ENCODE measurements around the gene CYP2R1. TPM values are rescaled to one million over a fixed set of nuclear protein-coding genes. Genes with fewer than 3 reads are reported as not detected.

CYP2R1 gene
- total and polyA plus RNA-seq, 2 of the 8 experiments (the other 6 are each of a cell fraction or from before 2014, with no cell fraction given) = 8.3 to 12.9 TPM

DNA sequence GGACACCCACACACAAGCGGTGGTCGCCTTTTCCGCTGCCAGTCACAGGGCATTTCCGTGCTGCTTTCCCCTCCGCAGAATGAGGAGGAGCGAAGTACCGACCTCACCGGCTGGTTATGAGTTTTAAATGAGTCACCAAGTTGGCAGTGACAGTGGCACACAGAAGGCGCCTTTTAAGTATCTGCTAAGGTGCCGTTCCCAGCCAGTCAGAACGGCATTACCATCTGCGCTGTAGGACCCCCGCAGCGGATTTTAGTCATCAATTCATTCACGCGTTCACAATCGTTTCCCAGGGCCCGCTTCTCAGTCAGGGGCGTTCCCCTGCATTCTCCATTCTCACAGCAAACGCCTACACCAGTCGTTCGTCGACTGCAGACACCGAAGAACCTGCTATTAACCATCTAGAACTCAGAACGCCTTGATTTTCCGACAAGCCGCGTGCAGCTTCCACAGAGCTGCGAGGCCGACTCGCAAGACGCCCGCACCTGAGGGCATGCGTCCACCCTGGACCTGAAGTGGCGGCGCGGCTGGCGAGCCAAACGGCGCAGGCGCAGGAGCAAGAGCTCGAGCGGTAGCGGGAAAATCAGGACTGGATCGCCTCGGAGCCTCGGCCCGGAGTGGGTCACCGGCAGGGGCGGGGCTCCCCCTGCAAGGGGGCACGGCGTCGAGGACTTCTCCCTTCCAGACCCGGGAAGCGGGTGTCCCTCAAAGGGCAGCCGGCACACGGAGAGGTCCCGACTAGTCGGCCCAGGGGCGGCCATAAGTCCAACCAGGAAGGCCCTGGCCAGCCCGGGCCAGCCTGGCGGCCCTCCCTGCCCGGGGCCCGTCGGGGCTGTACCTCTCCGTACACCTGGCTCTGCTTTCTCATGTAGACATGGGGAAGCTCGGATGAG lies 642 bp downstream of the CYP2R1 start (continued):
- TF ChIP-seq CTBP2 (IDR thresholded peaks at IDR 0.05; ENCODE audit: borderline replicate concordance, insufficient read depth, insufficient read length, low read length) (no peak), SIX5 (IDR thresholded peaks at IDR 0.05; ENCODE audit: low read depth, low read length) (no peak), KDM4A (IDR thresholded peaks at IDR 0.05; ENCODE audit: low read depth, low read length, severe bottlenecking) (peak; percentile 98), JUN (IDR thresholded peaks at IDR 0.05; ENCODE audit: low read depth, low read length) (0 out of 2 replicates have a peak, but pooled peaks have one; percentile 15), POLR2A (IDR thresholded peaks at IDR 0.05; ENCODE audit: control extremely low read depth in 1 of 2, low read depth in 2 of 2, low read length in 2 of 2) (no peak; a peak in 2 of 3 replicates), TCF12 (IDR thresholded peaks at IDR 0.05; ENCODE audit: low read depth, low read length) (no peak), EP300 (IDR thresholded peaks at IDR 0.05; ENCODE audit: borderline replicate concordance in 1 of 2, low read depth in 2 of 2, low read length in 2 of 2) (no peak), RBBP5 (IDR thresholded peaks at IDR 0.05; ENCODE audit: borderline replicate concordance, low read depth, low read length) (peak; percentile 57; the same call in 1 of the 2 replicates)
- TF ChIP-seq, protein P1, sequence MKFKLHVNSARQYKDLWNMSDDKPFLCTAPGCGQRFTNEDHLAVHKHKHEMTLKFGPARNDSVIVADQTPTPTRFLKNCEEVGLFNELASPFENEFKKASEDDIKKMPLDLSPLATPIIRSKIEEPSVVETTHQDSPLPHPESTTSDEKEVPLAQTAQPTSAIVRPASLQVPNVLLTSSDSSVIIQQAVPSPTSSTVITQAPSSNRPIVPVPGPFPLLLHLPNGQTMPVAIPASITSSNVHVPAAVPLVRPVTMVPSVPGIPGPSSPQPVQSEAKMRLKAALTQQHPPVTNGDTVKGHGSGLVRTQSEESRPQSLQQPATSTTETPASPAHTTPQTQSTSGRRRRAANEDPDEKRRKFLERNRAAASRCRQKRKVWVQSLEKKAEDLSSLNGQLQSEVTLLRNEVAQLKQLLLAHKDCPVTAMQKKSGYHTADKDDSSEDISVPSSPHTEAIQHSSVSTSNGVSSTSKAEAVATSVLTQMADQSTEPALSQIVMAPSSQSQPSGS (IDR thresholded peaks at IDR 0.05; ENCODE audit: low read length) = no peak
- TF ChIP-seq, protein P2, sequence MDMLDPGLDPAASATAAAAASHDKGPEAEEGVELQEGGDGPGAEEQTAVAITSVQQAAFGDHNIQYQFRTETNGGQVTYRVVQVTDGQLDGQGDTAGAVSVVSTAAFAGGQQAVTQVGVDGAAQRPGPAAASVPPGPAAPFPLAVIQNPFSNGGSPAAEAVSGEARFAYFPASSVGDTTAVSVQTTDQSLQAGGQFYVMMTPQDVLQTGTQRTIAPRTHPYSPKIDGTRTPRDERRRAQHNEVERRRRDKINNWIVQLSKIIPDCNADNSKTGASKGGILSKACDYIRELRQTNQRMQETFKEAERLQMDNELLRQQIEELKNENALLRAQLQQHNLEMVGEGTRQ (IDR thresholded peaks at IDR 0.05; ENCODE audit: low read length) = peak; percentile 4; the same call in 1 of the 2 replicates
- TF ChIP-seq, protein P3, sequence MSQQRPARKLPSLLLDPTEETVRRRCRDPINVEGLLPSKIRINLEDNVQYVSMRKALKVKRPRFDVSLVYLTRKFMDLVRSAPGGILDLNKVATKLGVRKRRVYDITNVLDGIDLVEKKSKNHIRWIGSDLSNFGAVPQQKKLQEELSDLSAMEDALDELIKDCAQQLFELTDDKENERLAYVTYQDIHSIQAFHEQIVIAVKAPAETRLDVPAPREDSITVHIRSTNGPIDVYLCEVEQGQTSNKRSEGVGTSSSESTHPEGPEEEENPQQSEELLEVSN (IDR thresholded peaks at IDR 0.05) = peak; percentile 99
